K562 (cell line): Measurements from ENCODE around the gene PRR29. TPM values are rescaled to one million over a fixed set of nuclear protein-coding genes. Genes with fewer than 3 reads are reported as not detected.

Experiments
- FOXA3 ChIP-seq, 2 experiments: fragments of 450-650 bp in 1 of 2; sonication (generic) in 1 of 2; formaldehyde crosslinking; IDR thresholded peaks in 1 of 2; conservative IDR thresholded peaks in 1 of 2; 2 replicates each; pipeline versions ENCODE4 v1.4.0 to v1.8.0; 2020 to 2022; ENCODE audit warnings: mild to moderate bottlenecking in 2 of 2, missing genetic modification reagents in 1 of 2
- FOXP4 ChIP-seq: sonication (generic); formaldehyde crosslinking; IDR thresholded peaks from 2 replicates; pipeline ENCODE4 v1.8.0; 2022; ENCODE audit warnings: mild to moderate bottlenecking, missing genetic modification reagents, borderline replicate concordance
- JUN ChIP-seq, 2 experiments: sonication (generic) in 1 of 2; formaldehyde crosslinking in 1 of 2; IDR thresholded peaks; 2 replicates each; pipeline versions ENCODE4 v1.6.1 to v1.8.0; 2012 to 2022; ENCODE audit warnings: borderline replicate concordance in 2 of 2, mild to moderate bottlenecking in 2 of 2, improper control_type of control experiment in 1 of 2, low read depth in 1 of 2, low read length in 1 of 2, missing genetic modification reagents in 1 of 2
- MAZ ChIP-seq, 2 experiments: fragments of 450-650 bp in 1 of 2; sonication (generic) in 1 of 2; formaldehyde crosslinking; IDR thresholded peaks in 1 of 2; conservative IDR thresholded peaks in 1 of 2; 2 replicates each; pipeline versions ENCODE4 v1.4.0 to v1.5.0; 2020; ENCODE audit warnings: mild to moderate bottlenecking in 1 of 2, missing genetic modification reagents in 1 of 2
- NEUROD1 ChIP-seq: fragments of 150-350 bp; IDR thresholded peaks from 2 replicates; pipeline ENCODE4 v1.6.1; 2014; ENCODE audit warnings: borderline replicate concordance, low read length, low read depth; ENCODE audit not compliant: partially characterized antibody
- RBM34 ChIP-seq: fragments of 200-400 bp; formaldehyde crosslinking; IDR thresholded peaks from 2 replicates; pipeline ENCODE4 v1.6.1; 2018; ENCODE audit warnings: low read length, borderline replicate concordance; ENCODE audit not compliant: insufficient read depth
- RCOR1 ChIP-seq, 2 experiments: IDR thresholded peaks; 2 replicates each; pipeline ENCODE4 v1.6.1; 2012; ENCODE audit warnings: low read depth in 2 of 2, low read length in 2 of 2, borderline replicate concordance in 1 of 2, improper control_type of control experiment in 1 of 2
- RFX5 ChIP-seq: IDR thresholded peaks from 2 replicates; pipeline ENCODE4 v1.6.1; 2011; ENCODE audit warnings: low read depth, mild to moderate bottlenecking, improper control_type of control experiment, low read length
- RFX7 ChIP-seq: fragments of 250-450 bp; sonication (Bioruptor Pico); IDR thresholded peaks from 2 replicates; pipeline ENCODE4 v1.5.1; 2021; ENCODE audit warnings: mild to moderate bottlenecking
- SMARCE1 ChIP-seq: fragments of 450-650 bp; IDR thresholded peaks from 2 replicates; pipeline ENCODE4 v1.7.1; 2016; ENCODE audit warnings: mild to moderate bottlenecking
- ZBTB1 ChIP-seq: sonication (generic); formaldehyde crosslinking; IDR thresholded peaks from 2 replicates; pipeline ENCODE4 v1.8.1; 2023; ENCODE audit warnings: missing genetic modification reagents, low read depth, mild to moderate bottlenecking, borderline replicate concordance
- ZBTB8A ChIP-seq: fragments of 450-650 bp; IDR thresholded peaks from 2 replicates; pipeline ENCODE4 v1.6.1; 2018; ENCODE audit warnings: mild to moderate bottlenecking, moderate library complexity; ENCODE audit not compliant: partially characterized antibody
- ZNF175 ChIP-seq: fragments of 200-800 bp; sonication (Bioruptor generic); IDR thresholded peaks from 2 replicates; pipeline ENCODE4 v1.6.1; 2016; ENCODE audit warnings: low read depth, mild to moderate bottlenecking, missing genetic modification characterization, missing compliant biosample characterization
- polyA plus RNA-seq, 8 experiments: library from polyadenylated mRNA; depleted of rRNA in 4 of 8; stranded (reverse) in 5 of 8; unstranded in 3 of 8; fragments of >200 nt; fragmentation: Nextera tagmentation in 2 of 8; fragmentation: Illumina TruSeq in 1 of 8; extraction: Ambion mirVana in 2 of 8; extraction: Trizol in 1 of 8; gene quantifications; 2 replicates each; pipeline versions ENCODE4 v1.2.1 to v1.2.3, GENCODE V29; 2011 to 2014; ENCODE audit warnings: inconsistent platforms in 1 of 8, missing spikeins in 1 of 8
- total RNA-seq, 7 experiments: library from RNA; depleted of rRNA in 6 of 7; stranded (reverse); fragments of >200 nt in 6 of 7; fragmentation: Illumina TruSeq in 2 of 7; extraction: Trizol in 2 of 7; gene quantifications; 2 replicates each; pipeline versions ENCODE4 v1.2.1 to v1.2.3, GENCODE V29; 2011 to 2021; ENCODE audit warnings: low replicate concordance in 1 of 7
- TF ChIP-seq, protein P1 (sequence below): sonication (generic); formaldehyde crosslinking; IDR thresholded peaks from 2 replicates; pipeline ENCODE4 v1.8.1; 2023; ENCODE audit warnings: mild to moderate bottlenecking, missing genetic modification reagents
- TF ChIP-seq, protein P2 (sequence below): sonication (generic); formaldehyde crosslinking; IDR thresholded peaks from 2 replicates; pipeline ENCODE4 v1.8.0; 2022; ENCODE audit warnings: missing genetic modification reagents, mild to moderate bottlenecking, moderate library complexity, borderline replicate concordance
- TF ChIP-seq, protein P3 (sequence below): sonication (generic); formaldehyde crosslinking; IDR thresholded peaks from 2 replicates; pipeline ENCODE4 v1.9.0; 2022; ENCODE audit warnings: mild to moderate bottlenecking, missing genetic modification reagents
- TF ChIP-seq, protein P4 (sequence below): fragments of 150-350 bp; conservative IDR thresholded peaks from 2 replicates; pipeline ENCODE4 v1.6.1; 2014; ENCODE audit warnings: low read length

Gene PRR29
- total and polyA plus RNA-seq, 9 of the 15 experiments (the other 6 are each of a cell fraction or from before 2014, with no cell fraction given), result 0.08 to 0.58 (median 0.15) TPM; not detected in 5

DNA sequence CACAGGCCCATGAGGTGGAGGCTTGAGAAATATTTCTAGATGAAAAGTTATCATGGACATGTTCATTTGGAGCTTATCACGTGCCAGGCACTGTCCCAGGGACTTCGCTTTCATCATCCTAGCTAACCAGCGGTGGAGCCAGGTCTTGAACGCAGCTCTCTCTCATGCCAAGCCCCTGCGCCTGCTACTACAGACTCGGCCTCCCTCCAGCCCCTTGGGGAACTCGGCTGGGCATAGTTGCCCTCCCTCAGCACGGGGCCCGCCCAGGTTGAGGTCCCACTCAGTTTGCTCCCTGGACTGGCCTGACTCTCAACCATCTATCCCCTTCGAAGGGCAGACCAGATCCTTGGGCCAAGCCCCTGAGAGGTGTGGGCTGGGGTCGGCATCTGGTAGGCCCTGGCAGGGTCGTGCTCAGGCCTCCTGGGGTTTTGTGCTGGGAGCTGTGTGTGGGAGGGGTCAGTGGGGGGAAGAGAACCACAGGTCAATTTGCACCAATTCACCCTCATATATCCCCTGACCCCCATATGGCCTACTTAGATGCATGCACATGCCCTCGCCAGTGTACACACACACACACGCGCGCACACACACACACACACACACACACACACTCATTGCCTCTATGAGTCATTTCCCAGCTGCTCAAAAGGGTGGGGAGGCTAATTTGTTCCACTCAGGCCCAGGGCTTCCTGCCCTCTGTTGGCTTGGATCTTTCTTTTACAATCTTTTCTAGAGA is 13.3 kb upstream of the PRR29 start (continued):
- TF ChIP-seq ZNF175 (CRISPR knock-in tag) (no peak), JUN (IDR thresholded peaks at IDR 0.05; ENCODE audit: borderline replicate concordance, low read depth, low read length) (peak; percentile 97), JUN (CRISPR knock-in tag; IDR thresholded peaks at IDR 0.05; ENCODE audit: borderline replicate concordance) (no peak; the same call in 1 of the 2 replicates), ZBTB8A (no peak), SMARCE1 (peak; percentile 85), RCOR1 (IDR thresholded peaks at IDR 0.05; ENCODE audit: borderline replicate concordance in 1 of 2, low read depth in 2 of 2, low read length in 2 of 2) (no peak), FOXA3 (CRISPR knock-in tag; conservative IDR thresholded peaks at IDR 0.05 in 1 of 2, IDR thresholded peaks at IDR 0.05 in 1 of 2) (0 out of 4 replicates have a peak, but pooled peaks of 1 of the 2 experiments have one; percentile 20), RFX5 (no peak), RFX7 (CRISPR knock-in tag) (no peak), ZBTB1 (CRISPR knock-in tag) (no peak), NEUROD1 (no peak), RBM34 (no peak), MAZ (CRISPR knock-in tag; conservative IDR thresholded peaks at IDR 0.05 in 1 of 2, IDR thresholded peaks at IDR 0.05 in 1 of 2) (peak in 1 of 2 experiments; percentile 66; a peak in 1 of 4 replicates), FOXP4 (no peak)
- TF ChIP-seq, protein P1, sequence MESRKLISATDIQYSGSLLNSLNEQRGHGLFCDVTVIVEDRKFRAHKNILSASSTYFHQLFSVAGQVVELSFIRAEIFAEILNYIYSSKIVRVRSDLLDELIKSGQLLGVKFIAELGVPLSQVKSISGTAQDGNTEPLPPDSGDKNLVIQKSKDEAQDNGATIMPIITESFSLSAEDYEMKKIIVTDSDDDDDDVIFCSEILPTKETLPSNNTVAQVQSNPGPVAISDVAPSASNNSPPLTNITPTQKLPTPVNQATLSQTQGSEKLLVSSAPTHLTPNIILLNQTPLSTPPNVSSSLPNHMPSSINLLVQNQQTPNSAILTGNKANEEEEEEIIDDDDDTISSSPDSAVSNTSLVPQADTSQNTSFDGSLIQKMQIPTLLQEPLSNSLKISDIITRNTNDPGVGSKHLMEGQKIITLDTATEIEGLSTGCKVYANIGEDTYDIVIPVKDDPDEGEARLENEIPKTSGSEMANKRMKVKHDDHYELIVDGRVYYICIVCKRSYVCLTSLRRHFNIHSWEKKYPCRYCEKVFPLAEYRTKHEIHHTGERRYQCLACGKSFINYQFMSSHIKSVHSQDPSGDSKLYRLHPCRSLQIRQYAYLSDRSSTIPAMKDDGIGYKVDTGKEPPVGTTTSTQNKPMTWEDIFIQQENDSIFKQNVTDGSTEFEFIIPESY, result peak; percentile 29; the same call in 1 of the 2 replicates
- TF ChIP-seq, protein P2, sequence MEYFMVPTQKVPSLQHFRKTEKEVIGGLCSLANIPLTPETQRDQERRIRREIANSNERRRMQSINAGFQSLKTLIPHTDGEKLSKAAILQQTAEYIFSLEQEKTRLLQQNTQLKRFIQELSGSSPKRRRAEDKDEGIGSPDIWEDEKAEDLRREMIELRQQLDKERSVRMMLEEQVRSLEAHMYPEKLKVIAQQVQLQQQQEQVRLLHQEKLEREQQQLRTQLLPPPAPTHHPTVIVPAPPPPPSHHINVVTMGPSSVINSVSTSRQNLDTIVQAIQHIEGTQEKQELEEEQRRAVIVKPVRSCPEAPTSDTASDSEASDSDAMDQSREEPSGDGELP, result peak; percentile 97
- TF ChIP-seq, protein P3, sequence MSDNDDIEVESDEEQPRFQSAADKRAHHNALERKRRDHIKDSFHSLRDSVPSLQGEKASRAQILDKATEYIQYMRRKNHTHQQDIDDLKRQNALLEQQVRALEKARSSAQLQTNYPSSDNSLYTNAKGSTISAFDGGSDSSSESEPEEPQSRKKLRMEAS (CRISPR knock-in tag), result peak; percentile 42; the same call in 1 of the 2 replicates
- TF ChIP-seq, protein P4, sequence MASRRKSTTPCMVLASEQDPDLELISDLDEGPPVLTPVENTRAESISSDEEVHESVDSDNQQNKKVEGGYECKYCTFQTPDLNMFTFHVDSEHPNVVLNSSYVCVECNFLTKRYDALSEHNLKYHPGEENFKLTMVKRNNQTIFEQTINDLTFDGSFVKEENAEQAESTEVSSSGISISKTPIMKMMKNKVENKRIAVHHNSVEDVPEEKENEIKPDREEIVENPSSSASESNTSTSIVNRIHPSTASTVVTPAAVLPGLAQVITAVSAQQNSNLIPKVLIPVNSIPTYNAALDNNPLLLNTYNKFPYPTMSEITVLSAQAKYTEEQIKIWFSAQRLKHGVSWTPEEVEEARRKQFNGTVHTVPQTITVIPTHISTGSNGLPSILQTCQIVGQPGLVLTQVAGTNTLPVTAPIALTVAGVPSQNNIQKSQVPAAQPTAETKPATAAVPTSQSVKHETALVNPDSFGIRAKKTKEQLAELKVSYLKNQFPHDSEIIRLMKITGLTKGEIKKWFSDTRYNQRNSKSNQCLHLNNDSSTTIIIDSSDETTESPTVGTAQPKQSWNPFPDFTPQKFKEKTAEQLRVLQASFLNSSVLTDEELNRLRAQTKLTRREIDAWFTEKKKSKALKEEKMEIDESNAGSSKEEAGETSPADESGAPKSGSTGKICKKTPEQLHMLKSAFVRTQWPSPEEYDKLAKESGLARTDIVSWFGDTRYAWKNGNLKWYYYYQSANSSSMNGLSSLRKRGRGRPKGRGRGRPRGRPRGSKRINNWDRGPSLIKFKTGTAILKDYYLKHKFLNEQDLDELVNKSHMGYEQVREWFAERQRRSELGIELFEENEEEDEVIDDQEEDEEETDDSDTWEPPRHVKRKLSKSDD, result no peak
